HepG2 (cell line): ENCODE results near the gene SLC25A45. TPM values are rescaled to one million over a fixed set of nuclear protein-coding genes. Genes with fewer than 3 reads are reported as not detected.

Experiments
- CEBPG ChIP-seq: IDR thresholded peaks from 2 replicates; pipeline ENCODE4 v1.6.1; 2016
- ESRRA ChIP-seq: sonication (generic); formaldehyde crosslinking; IDR thresholded peaks from 2 replicates; pipeline ENCODE4 v1.5.1; 2020; ENCODE audit warnings: mild to moderate bottlenecking, low read depth, missing genetic modification reagents
- FOXA1 ChIP-seq, 2 experiments: fragments of 450-650 bp in 1 of 2; sonication (generic) in 1 of 2; formaldehyde crosslinking in 1 of 2; IDR thresholded peaks; 2 replicates each; pipeline versions ENCODE4 v1.4.0 to v1.6.1; 2016 to 2020; ENCODE audit warnings: missing genetic modification reagents in 1 of 2
- HMG20B ChIP-seq: conservative IDR thresholded peaks from 2 replicates; pipeline ENCODE4 v1.6.1; 2016; ENCODE audit warnings: missing genetic modification reagents, missing compliant biosample characterization
- NAIF1 ChIP-seq: sonication (generic); formaldehyde crosslinking; IDR thresholded peaks from 2 replicates; pipeline ENCODE4 v1.5.0; 2020; ENCODE audit warnings: mild to moderate bottlenecking, missing genetic modification reagents, borderline replicate concordance
- NFRKB ChIP-seq: fragments of 450-650 bp; IDR thresholded peaks from 2 replicates; pipeline ENCODE4 v1.6.1; 2017
- NR2F6 ChIP-seq, 2 experiments: IDR thresholded peaks; 2 replicates each; pipeline ENCODE4 v1.6.1; 2016; ENCODE audit warnings: antibody characterized with exemption in 1 of 2, mild to moderate bottlenecking in 1 of 2
- RAD51 ChIP-seq: fragments of 450-650 bp; IDR thresholded peaks from 2 replicates; pipeline ENCODE4 v1.6.1; 2016; ENCODE audit warnings: borderline replicate concordance
- SOX13 ChIP-seq, 3 experiments: fragments of 450-650 bp in 1 of 3; sonication (generic) in 1 of 3; formaldehyde crosslinking in 1 of 3; IDR thresholded peaks in 2 of 3; conservative IDR thresholded peaks in 1 of 3; 2 replicates each; pipeline versions ENCODE4 v1.5.0 to v1.6.1; 2016 to 2020; ENCODE audit warnings: antibody characterized with exemption in 1 of 3, mild to moderate bottlenecking in 1 of 3, missing compliant biosample characterization in 1 of 3, missing genetic modification reagents in 1 of 3, moderate library complexity in 1 of 3
- SYNCRIP ChIP-seq: fragments of 200-400 bp; formaldehyde crosslinking; IDR thresholded peaks from 2 replicates; pipeline ENCODE4 v1.6.1; 2018; ENCODE audit warnings: mild to moderate bottlenecking, low read depth, low read length; ENCODE audit not compliant: insufficient read depth
- XRCC5 ChIP-seq: fragments of 200-400 bp; formaldehyde crosslinking; optimal IDR thresholded peaks from 2 replicates; pipeline ENCODE3; 2017; ENCODE audit warnings: mild to moderate bottlenecking, low read length
- ZC3H4 ChIP-seq: sonication (generic); formaldehyde crosslinking; IDR thresholded peaks from 2 replicates; pipeline ENCODE4 v1.4.0; 2020; ENCODE audit warnings: missing genetic modification reagents, borderline replicate concordance
- ZFP36L2 ChIP-seq: sonication (generic); formaldehyde crosslinking; IDR thresholded peaks from 2 replicates; pipeline ENCODE4 v1.4.0; 2020; ENCODE audit warnings: missing genetic modification reagents
- ZNF317 ChIP-seq: sonication (generic); formaldehyde crosslinking; IDR thresholded peaks from 2 replicates; pipeline ENCODE4 v1.5.0; 2020; ENCODE audit warnings: mild to moderate bottlenecking, missing genetic modification reagents
- ZNF432 ChIP-seq: sonication (generic); formaldehyde crosslinking; IDR thresholded peaks from 2 replicates; pipeline ENCODE4 v1.5.0; 2020; ENCODE audit warnings: missing genetic modification reagents, mild to moderate bottlenecking, borderline replicate concordance
- ZNF598 ChIP-seq: sonication (generic); formaldehyde crosslinking; IDR thresholded peaks from 2 replicates; pipeline ENCODE4 v1.5.1; 2020; ENCODE audit warnings: mild to moderate bottlenecking, missing genetic modification reagents, borderline replicate concordance
- ZNF639 ChIP-seq: conservative IDR thresholded peaks from 2 replicates; pipeline ENCODE4 v1.6.1; 2018; ENCODE audit warnings: missing genetic modification reagents
- ZNF768 ChIP-seq: sonication (generic); formaldehyde crosslinking; IDR thresholded peaks from 2 replicates; pipeline ENCODE4 v1.4.0; 2020; ENCODE audit warnings: missing genetic modification reagents
- ZSCAN25 ChIP-seq: sonication (generic); formaldehyde crosslinking; IDR thresholded peaks from 2 replicates; pipeline ENCODE4 v1.8.0; 2022; ENCODE audit warnings: mild to moderate bottlenecking, missing genetic modification reagents
- polyA plus RNA-seq, 8 experiments: library from polyadenylated mRNA; depleted of rRNA in 3 of 8; stranded (reverse) in 7 of 8; unstranded in 1 of 8; fragments of >200 nt; fragmentation: Illumina TruSeq in 4 of 8; extraction: Trizol in 4 of 8; gene quantifications; 2 replicates each; pipeline versions ENCODE4 v1.2.1 to v1.2.3, GENCODE V29; 2011 to 2016; ENCODE audit warnings: low read depth in 4 of 8, missing spikeins in 1 of 8, mixed read lengths in 1 of 8; ENCODE audit not compliant: insufficient read depth in 1 of 8
- total RNA-seq, 5 experiments: library from RNA; depleted of rRNA; stranded (reverse); fragments of >200 nt; fragmentation: Illumina TruSeq; extraction: Trizol; gene quantifications; 2 replicates each; pipeline ENCODE4 v1.2.3, GENCODE V29; 2016; ENCODE audit warnings: low read depth in 1 of 5
- TF ChIP-seq, protein P1 (sequence below): IDR thresholded peaks from 2 replicates; pipeline ENCODE4 v1.4.0; 2020; ENCODE audit warnings: mild to moderate bottlenecking, missing genetic modification reagents
- TF ChIP-seq, protein P2 (sequence below): sonication (generic); formaldehyde crosslinking; IDR thresholded peaks from 2 replicates; pipeline ENCODE4 v1.5.1; 2020; ENCODE audit warnings: mild to moderate bottlenecking, moderate library complexity, missing genetic modification reagents
- TF ChIP-seq, protein P3 (sequence below): sonication (generic); formaldehyde crosslinking; IDR thresholded peaks from 2 replicates; pipeline ENCODE4 v1.8.0; 2022; ENCODE audit warnings: missing genetic modification reagents, mild to moderate bottlenecking, moderate library complexity, borderline replicate concordance

SLC25A45 gene
- total and polyA plus RNA-seq, 2 of the 13 experiments (the other 11 are each of a cell fraction or from before 2014, with no cell fraction given): 1.2 to 3.4 TPM

DNA sequence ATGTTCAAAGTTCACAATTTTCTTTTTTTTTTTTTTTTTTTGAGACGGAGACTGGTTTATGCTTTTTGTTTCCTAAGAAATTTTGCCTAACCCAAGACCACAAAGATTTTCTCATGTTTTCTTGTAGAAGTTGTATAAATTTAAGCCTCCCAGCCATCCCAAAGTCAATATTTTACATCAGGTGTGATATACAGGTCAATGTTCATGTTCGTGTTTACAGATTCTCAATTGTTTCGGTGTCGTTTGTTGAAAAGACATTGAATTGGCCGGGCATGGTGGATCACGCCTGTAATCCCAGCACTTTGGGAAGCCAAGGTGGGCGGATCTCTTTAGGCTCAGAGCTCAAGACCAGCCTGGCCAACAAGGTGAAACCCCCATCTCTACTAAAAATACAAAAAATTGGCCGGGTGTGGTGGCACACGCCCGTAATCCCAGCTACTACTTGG is 19.4 kb upstream of the SLC25A45 start (continued):
- TF ChIP-seq SYNCRIP (no peak), ESRRA (CRISPR knock-in tag) (no peak), NR2F6 (IDR thresholded peaks at IDR 0.05) (peak; percentile 38; the same call in 1 of the 2 replicates), NR2F6 (CRISPR knock-in tag; IDR thresholded peaks at IDR 0.05) (no peak), ZNF432 (CRISPR knock-in tag) (no peak), RAD51 (no peak), ZC3H4 (CRISPR knock-in tag) (no peak), FOXA1 (IDR thresholded peaks at IDR 0.05) (no peak), FOXA1 (CRISPR knock-in tag; IDR thresholded peaks at IDR 0.05) (peak; percentile 50; the same call in 1 of the 2 replicates), HMG20B (CRISPR knock-in tag) (no peak), NAIF1 (no peak), SOX13 (IDR thresholded peaks at IDR 0.05) (peak; percentile 71), SOX13 (CRISPR knock-in tag; conservative IDR thresholded peaks at IDR 0.05 in 1 of 2, IDR thresholded peaks at IDR 0.05 in 1 of 2) (peak in 1 of 2 experiments; percentile 90; a peak in 2 of 4 replicates), ZSCAN25 (CRISPR knock-in tag) (no peak), ZNF639 (no peak), ZNF317 (CRISPR knock-in tag) (no peak), ZNF768 (CRISPR knock-in tag) (no peak), ZFP36L2 (CRISPR knock-in tag) (no peak), NFRKB (no peak), CEBPG (no peak), ZNF598 (CRISPR knock-in tag) (no peak), XRCC5 (no peak)
- TF ChIP-seq, protein P1, sequence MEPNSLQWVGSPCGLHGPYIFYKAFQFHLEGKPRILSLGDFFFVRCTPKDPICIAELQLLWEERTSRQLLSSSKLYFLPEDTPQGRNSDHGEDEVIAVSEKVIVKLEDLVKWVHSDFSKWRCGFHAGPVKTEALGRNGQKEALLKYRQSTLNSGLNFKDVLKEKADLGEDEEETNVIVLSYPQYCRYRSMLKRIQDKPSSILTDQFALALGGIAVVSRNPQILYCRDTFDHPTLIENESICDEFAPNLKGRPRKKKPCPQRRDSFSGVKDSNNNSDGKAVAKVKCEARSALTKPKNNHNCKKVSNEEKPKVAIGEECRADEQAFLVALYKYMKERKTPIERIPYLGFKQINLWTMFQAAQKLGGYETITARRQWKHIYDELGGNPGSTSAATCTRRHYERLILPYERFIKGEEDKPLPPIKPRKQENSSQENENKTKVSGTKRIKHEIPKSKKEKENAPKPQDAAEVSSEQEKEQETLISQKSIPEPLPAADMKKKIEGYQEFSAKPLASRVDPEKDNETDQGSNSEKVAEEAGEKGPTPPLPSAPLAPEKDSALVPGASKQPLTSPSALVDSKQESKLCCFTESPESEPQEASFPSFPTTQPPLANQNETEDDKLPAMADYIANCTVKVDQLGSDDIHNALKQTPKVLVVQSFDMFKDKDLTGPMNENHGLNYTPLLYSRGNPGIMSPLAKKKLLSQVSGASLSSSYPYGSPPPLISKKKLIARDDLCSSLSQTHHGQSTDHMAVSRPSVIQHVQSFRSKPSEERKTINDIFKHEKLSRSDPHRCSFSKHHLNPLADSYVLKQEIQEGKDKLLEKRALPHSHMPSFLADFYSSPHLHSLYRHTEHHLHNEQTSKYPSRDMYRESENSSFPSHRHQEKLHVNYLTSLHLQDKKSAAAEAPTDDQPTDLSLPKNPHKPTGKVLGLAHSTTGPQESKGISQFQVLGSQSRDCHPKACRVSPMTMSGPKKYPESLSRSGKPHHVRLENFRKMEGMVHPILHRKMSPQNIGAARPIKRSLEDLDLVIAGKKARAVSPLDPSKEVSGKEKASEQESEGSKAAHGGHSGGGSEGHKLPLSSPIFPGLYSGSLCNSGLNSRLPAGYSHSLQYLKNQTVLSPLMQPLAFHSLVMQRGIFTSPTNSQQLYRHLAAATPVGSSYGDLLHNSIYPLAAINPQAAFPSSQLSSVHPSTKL (CRISPR knock-in tag): peak; percentile 37; the same call in 1 of the 2 replicates
- TF ChIP-seq, protein P2, sequence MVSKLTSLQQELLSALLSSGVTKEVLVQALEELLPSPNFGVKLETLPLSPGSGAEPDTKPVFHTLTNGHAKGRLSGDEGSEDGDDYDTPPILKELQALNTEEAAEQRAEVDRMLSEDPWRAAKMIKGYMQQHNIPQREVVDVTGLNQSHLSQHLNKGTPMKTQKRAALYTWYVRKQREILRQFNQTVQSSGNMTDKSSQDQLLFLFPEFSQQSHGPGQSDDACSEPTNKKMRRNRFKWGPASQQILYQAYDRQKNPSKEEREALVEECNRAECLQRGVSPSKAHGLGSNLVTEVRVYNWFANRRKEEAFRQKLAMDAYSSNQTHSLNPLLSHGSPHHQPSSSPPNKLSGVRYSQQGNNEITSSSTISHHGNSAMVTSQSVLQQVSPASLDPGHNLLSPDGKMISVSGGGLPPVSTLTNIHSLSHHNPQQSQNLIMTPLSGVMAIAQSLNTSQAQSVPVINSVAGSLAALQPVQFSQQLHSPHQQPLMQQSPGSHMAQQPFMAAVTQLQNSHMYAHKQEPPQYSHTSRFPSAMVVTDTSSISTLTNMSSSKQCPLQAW: no peak
- TF ChIP-seq, protein P3, sequence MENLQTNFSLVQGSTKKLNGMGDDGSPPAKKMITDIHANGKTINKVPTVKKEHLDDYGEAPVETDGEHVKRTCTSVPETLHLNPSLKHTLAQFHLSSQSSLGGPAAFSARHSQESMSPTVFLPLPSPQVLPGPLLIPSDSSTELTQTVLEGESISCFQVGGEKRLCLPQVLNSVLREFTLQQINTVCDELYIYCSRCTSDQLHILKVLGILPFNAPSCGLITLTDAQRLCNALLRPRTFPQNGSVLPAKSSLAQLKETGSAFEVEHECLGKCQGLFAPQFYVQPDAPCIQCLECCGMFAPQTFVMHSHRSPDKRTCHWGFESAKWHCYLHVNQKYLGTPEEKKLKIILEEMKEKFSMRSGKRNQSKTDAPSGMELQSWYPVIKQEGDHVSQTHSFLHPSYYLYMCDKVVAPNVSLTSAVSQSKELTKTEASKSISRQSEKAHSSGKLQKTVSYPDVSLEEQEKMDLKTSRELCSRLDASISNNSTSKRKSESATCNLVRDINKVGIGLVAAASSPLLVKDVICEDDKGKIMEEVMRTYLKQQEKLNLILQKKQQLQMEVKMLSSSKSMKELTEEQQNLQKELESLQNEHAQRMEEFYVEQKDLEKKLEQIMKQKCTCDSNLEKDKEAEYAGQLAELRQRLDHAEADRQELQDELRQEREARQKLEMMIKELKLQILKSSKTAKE: no peak
